HG02885 (cell line): Measurements from ENCODE around the gene MIGA2.

ENCODE experiments used
- ATAC-seq: cut with Tn5 transposase; IDR thresholded peaks from one replicate; pipeline ENCODE4 v1.9.1; 2021; ENCODE audit warnings: mild to moderate bottlenecking; ENCODE audit not compliant: unreplicated experiment, poor library complexity

Gene MIGA2

GRCh38 chr9:129010267-129010975 lies 26.0 kb upstream of the MIGA2 start:
- ATAC-seq, result no peak

GRCh38 chr9:129011170-129011569 lies 25.3 kb upstream of the MIGA2 start:
- no peak for ATAC-seq

GRCh38 chr9:129011761-129012181 lies 24.7 kb upstream of the MIGA2 start:
- no peak for ATAC-seq

- no peak for ATAC-seq
Observed at GRCh38 chr9:129012343-129012742, 24.1 kb upstream of the MIGA2 start.

- no peak for ATAC-seq
Observed at GRCh38 chr9:129012893-129013448, 23.5 kb upstream of the MIGA2 start.

GRCh38 chr9:129013674-129014073 lies 22.8 kb upstream of the MIGA2 start:
- ATAC-seq, result no peak

- ATAC-seq, result no peak
Observed at GRCh38 chr9:129014124-129014523, 22.3 kb upstream of the MIGA2 start.

- ATAC-seq, result no peak
Observed at GRCh38 chr9:129014608-129015007, 21.8 kb upstream of the MIGA2 start.

- peak; percentile 76 for ATAC-seq
Observed at GRCh38 chr9:129021091-129021490, 15.3 kb upstream of the MIGA2 start.

GRCh38 chr9:129022037-129022436 lies 14.4 kb upstream of the MIGA2 start:
- no peak for ATAC-seq

GRCh38 chr9:129023036-129023907 lies 13.2 kb upstream of the MIGA2 start:
- ATAC-seq, result no peak

- ATAC-seq, result no peak
Observed at GRCh38 chr9:129023908-129024233, 12.6 kb upstream of the MIGA2 start.

GRCh38 chr9:129026442-129027223 lies 9.8 kb upstream of the MIGA2 start:
- no peak for ATAC-seq

GRCh38 chr9:129027224-129027684 lies 9.2 kb upstream of the MIGA2 start:
- ATAC-seq, result no peak

- ATAC-seq, result peak; percentile 42
Observed at GRCh38 chr9:129027685-129028191, 8.7 kb upstream of the MIGA2 start.

- ATAC-seq, result peak; percentile 85
Observed at GRCh38 chr9:129028192-129028966, 8.0 kb upstream of the MIGA2 start, which contains the start of gene SH3GLB2. Gene SH3GLB2 (minus strand): TSS chr9:129028331. CDS start chr9:129028154, 177 bp downstream.

- ATAC-seq, result no peak
Observed at GRCh38 chr9:129030191-129030590, 6.2 kb upstream of the MIGA2 start.

- ATAC-seq, result no peak
Observed at GRCh38 chr9:129031514-129031913, 4.9 kb upstream of the MIGA2 start.

- ATAC-seq, result no peak
Observed at GRCh38 chr9:129032541-129033159, 3.8 kb upstream of the MIGA2 start.
